Keratinocyte (primary cell): ENCODE measurements around the gene HERPUD1. TPM values are rescaled to one million over a fixed set of nuclear protein-coding genes. Genes with fewer than 3 reads are reported as not detected.

Experiments used
- DNase-seq: peaks from one replicate; pipeline ENCODE4 v3.0.0-alpha.2; 2011; ENCODE audit warnings: low read depth, missing footprints, low spot score
- FAIRE-seq: peaks from 2 replicates; lab custom pipeline; 2011; peaks lifted over from hg19 to GRCh38; lab: Jason Lieb, UNC
- H2AFZ ChIP-seq: 2 replicates; pipeline ENCODE4 v1.6.0; 2012; ENCODE audit warnings: low read length, control low read depth, inconsistent platforms; ENCODE audit not compliant: control insufficient read depth
- H3K27ac ChIP-seq: 2 replicates; pipeline ENCODE4 v1.5.1; 2011; ENCODE audit warnings: low read length; ENCODE audit not compliant: control insufficient read depth, insufficient read depth
- H3K27me3 ChIP-seq: 3 replicates; pipeline ENCODE4 v1.6.0; 2011; ENCODE audit warnings: low read length; ENCODE audit not compliant: control insufficient read depth, insufficient read depth; ENCODE audit errors: extremely low read depth
- H3K36me3 ChIP-seq, 2 experiments: 2 replicates in 1 of 2; 3 replicates in 1 of 2; pipeline ENCODE4 v1.5.1; 2011; ENCODE audit warnings: low read length in 2 of 2, mild to moderate bottlenecking in 1 of 2; ENCODE audit not compliant: control insufficient read depth in 2 of 2, insufficient read depth in 2 of 2; ENCODE audit errors: extremely low read depth in 1 of 2
- H3K4me1 ChIP-seq: 3 replicates; pipeline ENCODE4 v1.5.1; 2011; ENCODE audit warnings: low read length; ENCODE audit not compliant: control insufficient read depth, insufficient read depth; ENCODE audit errors: extremely low read depth
- H3K4me2 ChIP-seq: 3 replicates; pipeline ENCODE4 v1.6.0; 2011; ENCODE audit warnings: low read depth, low read length; ENCODE audit not compliant: control insufficient read depth, insufficient read depth; ENCODE audit errors: extremely low read depth
- H3K4me3 ChIP-seq, 3 experiments: fragments of 200-600 bp in 1 of 3; sonication (generic) in 1 of 3; 2 replicates in 2 of 3; 3 replicates in 1 of 3; pipeline ENCODE4 v1.5.1; 2011 to 2016; ENCODE audit warnings: low read length in 3 of 3, mild to moderate bottlenecking in 3 of 3, control low read depth in 2 of 3, inconsistent platforms in 1 of 3, low read depth in 1 of 3, mixed read lengths in 1 of 3, mixed run types in 1 of 3, moderate library complexity in 1 of 3; ENCODE audit not compliant: control insufficient read depth in 2 of 3, insufficient read depth in 2 of 3; ENCODE audit errors: extremely low read depth in 1 of 3
- H3K79me2 ChIP-seq: 2 replicates; pipeline ENCODE4 v1.6.0; 2012; ENCODE audit warnings: low read length; ENCODE audit not compliant: control insufficient read depth, insufficient read depth
- H3K9ac ChIP-seq: 3 replicates; pipeline ENCODE4 v1.6.0; 2011; ENCODE audit warnings: low read length; ENCODE audit not compliant: control insufficient read depth, insufficient read depth; ENCODE audit errors: extremely low read depth
- H3K9me1 ChIP-seq: 3 replicates; pipeline ENCODE4 v1.6.0; 2011; ENCODE audit warnings: low read length; ENCODE audit not compliant: control insufficient read depth, insufficient read depth; ENCODE audit errors: extremely low read depth
- H3K9me3 ChIP-seq: 2 replicates; pipeline ENCODE4 v1.5.1; 2012; ENCODE audit warnings: low read depth, low read length; ENCODE audit not compliant: control insufficient read depth
- H4K20me1 ChIP-seq: 3 replicates; pipeline ENCODE4 v1.6.0; 2011; ENCODE audit warnings: low read length; ENCODE audit not compliant: control insufficient read depth, insufficient read depth; ENCODE audit errors: extremely low read depth
- EZH2 ChIP-seq: IDR thresholded peaks from one replicate; pipeline ENCODE4 v1.6.1; 2012; ENCODE audit warnings: inconsistent platforms, mild to moderate bottlenecking, low read length, moderate library complexity
- dilution Hi-C: fragments of 300-500 bp; cut with MboI; formaldehyde crosslinking; loops from one replicate; pipeline ENCODE4 v1.7.0; 2020; ENCODE audit warnings: low sequenced_read_pairs; ENCODE audit not compliant: extremely low pct_ligation_motif_present
- polyA plus RNA-seq, 5 experiments: library from polyadenylated mRNA; depleted of rRNA in 3 of 5; stranded (reverse) in 3 of 5; stranded (forward) in 1 of 5; unstranded in 1 of 5; fragments of >200 nt; gene quantifications; 1 replicate in 1 of 5; 2 replicates in 3 of 5; 3 replicates in 1 of 5; pipeline versions ENCODE4 v1.2.1 to v1.2.3, GENCODE V29; 2011 to 2012; ENCODE audit warnings: missing spikeins in 2 of 5, low read depth in 1 of 5, low replicate concordance in 1 of 5
- TF ChIP-seq, protein P1 (sequence below), 3 experiments: IDR thresholded peaks in 1 of 3; conservative IDR thresholded peaks in 1 of 3; optimal IDR thresholded peaks in 1 of 3; 2 replicates in 2 of 3; 3 replicates in 1 of 3; pipeline versions ENCODE3 to v1.5.1; 2011; ENCODE audit warnings: low read length in 3 of 3, mild to moderate bottlenecking in 3 of 3, moderate library complexity in 2 of 3, control low read depth in 1 of 3, inconsistent platforms in 1 of 3; ENCODE audit not compliant: insufficient read depth in 2 of 3; ENCODE audit errors: extremely low read depth in 1 of 3

Gene HERPUD1
- polyA plus RNA-seq, 1 donor (not counting 4 experiments of a cell fraction or from before 2014, with no cell fraction given) = 183 TPM

DNA sequence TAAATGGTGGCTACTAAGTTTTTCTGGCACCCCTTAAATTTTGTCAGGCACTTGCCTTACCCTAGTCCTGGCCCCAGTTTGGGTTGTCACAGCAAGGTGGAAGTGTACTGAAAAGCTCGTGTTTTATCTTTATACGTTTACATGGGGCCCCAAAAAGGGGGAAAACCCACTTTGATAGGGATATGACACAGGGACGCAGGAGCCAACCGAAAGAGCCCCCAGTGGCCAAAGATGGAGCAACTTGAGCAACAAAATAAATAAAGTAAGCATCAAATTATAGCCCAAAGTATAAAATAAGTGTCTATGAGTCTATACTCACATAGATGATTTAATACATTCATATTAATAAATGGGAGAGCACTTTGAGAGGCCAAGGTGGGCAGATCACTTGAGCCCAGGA lies 24.8 kb downstream of the HERPUD1 start:
- no peaks in the 10 kb centered on the region for H3K9me3 ChIP-seq
- dilution Hi-C loops = no loop called here

DNA sequence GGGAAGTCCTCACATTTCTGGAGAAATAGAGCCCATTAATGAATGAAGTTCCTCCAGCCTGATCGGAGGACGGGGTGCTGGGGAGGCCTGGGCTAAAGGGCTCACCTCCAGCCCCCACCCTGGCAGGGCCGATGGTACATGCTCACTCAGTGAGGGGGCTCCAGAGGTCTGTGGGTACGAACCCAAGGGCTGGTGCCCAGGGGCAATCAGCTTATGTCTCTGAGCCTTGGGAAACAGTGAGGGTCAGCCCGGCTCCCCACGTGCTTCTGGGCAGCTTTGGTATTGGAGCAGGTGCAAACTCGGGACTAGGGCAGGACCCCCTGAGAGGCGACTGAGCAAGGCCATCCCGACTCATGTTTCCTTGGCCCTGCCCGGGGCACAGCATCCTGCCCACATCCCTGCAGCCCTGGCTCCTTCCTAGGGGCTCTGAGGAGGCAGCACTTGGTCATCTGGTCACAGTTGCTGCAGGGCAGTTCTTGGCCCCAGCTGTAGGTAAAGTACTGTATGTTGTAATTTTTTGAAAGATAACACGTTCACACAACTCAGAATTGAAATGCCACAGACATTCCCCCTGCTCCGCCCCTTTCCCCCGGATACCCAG lies 28.8 kb downstream of the HERPUD1 start:
- no peak for FAIRE-seq
- no peak overlapping the region for H3K4me2 ChIP-seq

More for the DNA sequence above, 24.8 kb downstream of the HERPUD1 start:
- H3K79me2 ChIP-seq = no peaks in the 10 kb centered on the region
- no peak overlapping the region for H3K4me2 ChIP-seq
- FAIRE-seq (no peak), DNase-seq (no peak)
- H3K27ac ChIP-seq = no peak overlapping the region
- H3K9me1 ChIP-seq = no peaks in the 10 kb centered on the region
- H2AFZ ChIP-seq = no peak overlapping the region
- no peaks in the 10 kb centered on the region for H3K4me1 ChIP-seq
- TF ChIP-seq EZH2 = no peak
- TF ChIP-seq, protein P1, sequence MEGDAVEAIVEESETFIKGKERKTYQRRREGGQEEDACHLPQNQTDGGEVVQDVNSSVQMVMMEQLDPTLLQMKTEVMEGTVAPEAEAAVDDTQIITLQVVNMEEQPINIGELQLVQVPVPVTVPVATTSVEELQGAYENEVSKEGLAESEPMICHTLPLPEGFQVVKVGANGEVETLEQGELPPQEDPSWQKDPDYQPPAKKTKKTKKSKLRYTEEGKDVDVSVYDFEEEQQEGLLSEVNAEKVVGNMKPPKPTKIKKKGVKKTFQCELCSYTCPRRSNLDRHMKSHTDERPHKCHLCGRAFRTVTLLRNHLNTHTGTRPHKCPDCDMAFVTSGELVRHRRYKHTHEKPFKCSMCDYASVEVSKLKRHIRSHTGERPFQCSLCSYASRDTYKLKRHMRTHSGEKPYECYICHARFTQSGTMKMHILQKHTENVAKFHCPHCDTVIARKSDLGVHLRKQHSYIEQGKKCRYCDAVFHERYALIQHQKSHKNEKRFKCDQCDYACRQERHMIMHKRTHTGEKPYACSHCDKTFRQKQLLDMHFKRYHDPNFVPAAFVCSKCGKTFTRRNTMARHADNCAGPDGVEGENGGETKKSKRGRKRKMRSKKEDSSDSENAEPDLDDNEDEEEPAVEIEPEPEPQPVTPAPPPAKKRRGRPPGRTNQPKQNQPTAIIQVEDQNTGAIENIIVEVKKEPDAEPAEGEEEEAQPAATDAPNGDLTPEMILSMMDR (optimal IDR thresholded peaks at IDR 0.05 in 1 of 3, IDR thresholded peaks at IDR 0.05 in 1 of 3, conservative IDR thresholded peaks at IDR 0.05 in 1 of 3; ENCODE audit: extremely low read depth in 1 of 3, insufficient read depth in 2 of 3, low read length in 3 of 3) = no peak
- H3K27me3 ChIP-seq = no peaks in the 10 kb centered on the region
- no peaks in the 10 kb centered on the region for H3K36me3 ChIP-seq
- no peak overlapping the region for H3K4me3 ChIP-seq
- H3K9ac ChIP-seq = no peak overlapping the region
- no peaks in the 10 kb centered on the region for H4K20me1 ChIP-seq

More for the DNA sequence above, 28.8 kb downstream of the HERPUD1 start:
- dilution Hi-C loops = no loop called here
- H3K9ac ChIP-seq = no peak overlapping the region
- no peak overlapping the region for H3K27ac ChIP-seq
- no peaks in the 10 kb centered on the region for H3K9me3 ChIP-seq
- no peak for DNase-seq
- no peaks in the 10 kb centered on the region for H3K36me3 ChIP-seq
- H3K4me1 ChIP-seq = no peaks in the 10 kb centered on the region
- H4K20me1 ChIP-seq = no peaks in the 10 kb centered on the region
- H3K9me1 ChIP-seq = no peaks in the 10 kb centered on the region
- no peak overlapping the region for H2AFZ ChIP-seq
- H3K4me3 ChIP-seq = no peak overlapping the region
- TF ChIP-seq, protein P1 (optimal IDR thresholded peaks at IDR 0.05 in 1 of 3, IDR thresholded peaks at IDR 0.05 in 1 of 3, conservative IDR thresholded peaks at IDR 0.05 in 1 of 3; ENCODE audit: extremely low read depth in 1 of 3, insufficient read depth in 2 of 3, low read length in 3 of 3) = no peak
- no peak for TF ChIP-seq EZH2
- H3K27me3 ChIP-seq = no peaks in the 10 kb centered on the region
- no peaks in the 10 kb centered on the region for H3K79me2 ChIP-seq
